CD4-positive, alpha-beta memory T cell (primary cell): Measurements from ENCODE around the gene SLC35F1. TPM values are rescaled to one million over a fixed set of nuclear protein-coding genes. Genes with fewer than 3 reads are reported as not detected.

Experiments used
- CTCF ChIA-PET: fragments of 350-600 bp; sonication (Branson Sonifier 250); formaldehyde crosslinking; loops from one replicate; lab custom pipeline; 2021; ENCODE audit warnings: inconsistent platforms; ENCODE audit not compliant: partially characterized antibody; lab: Charles Lee
- POLR2A ChIA-PET: fragments of 350-600 bp; sonication (Branson Sonifier 250); formaldehyde crosslinking; loops from one replicate; lab custom pipeline; 2021; ENCODE audit not compliant: partially characterized antibody; lab: Charles Lee
- DNase-seq, 5 donors: peaks; one replicate each; pipeline versions ENCODE4 v3.0.0 to v3.0.0-alpha.2; 2020 to 2022; ENCODE audit warnings: mixed read lengths in 1 of 5
- H3K27ac ChIP-seq: one replicate; pipeline ENCODE4 v1.7.0; 2013; ENCODE audit warnings: low read depth, low read length
- H3K27me3 ChIP-seq: 2 replicates; pipeline ENCODE4 v1.7.0; 2013; ENCODE audit warnings: mild to moderate bottlenecking, low read length, moderate library complexity; ENCODE audit not compliant: insufficient read depth
- H3K36me3 ChIP-seq: 2 replicates; pipeline ENCODE4 v1.7.0; 2013; ENCODE audit warnings: mild to moderate bottlenecking, low read length, moderate library complexity; ENCODE audit not compliant: insufficient read depth
- H3K4me1 ChIP-seq: 2 replicates; pipeline ENCODE4 v1.7.0; 2013; ENCODE audit warnings: mild to moderate bottlenecking, low read length, moderate library complexity; ENCODE audit not compliant: insufficient read depth
- H3K4me3 ChIP-seq, 2 donors: one replicate each; pipeline ENCODE4 v1.7.0; 2013; ENCODE audit warnings: low read length in 2 of 2, mild to moderate bottlenecking in 1 of 2
- H3K9me3 ChIP-seq, 2 donors: one replicate each; pipeline ENCODE4 v1.7.0; 2013; ENCODE audit warnings: low read length in 2 of 2, control low read depth in 1 of 2; ENCODE audit not compliant: control insufficient read depth in 1 of 2
- H3K27ac Mint-ChIP-seq, 7 donors: one replicate each; pipeline ENCODE4 v1.8.0; 2020 to 2021; ENCODE audit warnings: mixed read lengths in 7 of 7, mild to moderate bottlenecking in 6 of 7, inconsistent platforms in 3 of 7, moderate library complexity in 3 of 7
- H3K27me3 Mint-ChIP-seq, 2 donors: one replicate each; pipeline ENCODE4 v1.8.0; 2020 to 2021; ENCODE audit warnings: mixed read lengths in 2 of 2
- H3K36me3 Mint-ChIP-seq, 2 donors: one replicate each; pipeline ENCODE4 v1.8.0; 2020 to 2021; ENCODE audit warnings: mixed read lengths in 2 of 2, inconsistent platforms in 1 of 2, mild to moderate bottlenecking in 1 of 2
- H3K4me1 Mint-ChIP-seq, 4 donors: one replicate each; pipeline ENCODE4 v1.8.0; 2020 to 2021; ENCODE audit warnings: mixed read lengths in 4 of 4, mild to moderate bottlenecking in 1 of 4
- H3K4me3 Mint-ChIP-seq, 8 donors: one replicate each; pipeline ENCODE4 v1.8.0; 2020 to 2021; ENCODE audit warnings: mixed read lengths in 8 of 8, mild to moderate bottlenecking in 7 of 8, moderate library complexity in 6 of 8, inconsistent platforms in 3 of 8
- H3K9me3 Mint-ChIP-seq, 8 donors: one replicate each; pipeline ENCODE4 v1.8.0; 2020 to 2021; ENCODE audit warnings: mixed read lengths in 8 of 8, mild to moderate bottlenecking in 5 of 8, inconsistent platforms in 3 of 8, moderate library complexity in 1 of 8
- intact Hi-C: fragments of 100-400 bp; cut with micrococcal nuclease; formaldehyde crosslinking; loops from one replicate; pipeline ENCODE4 v1.15.1; 2023
- polyA plus RNA-seq, 2 donors: library from polyadenylated mRNA; unstranded; fragments of 300-500 nt; fragmentation: Illumina TruSeq; gene quantifications; one replicate each; pipeline ENCODE4 v1.2.3, GENCODE V29; 2021
- total RNA-seq, 2 experiments: library from RNA; stranded (reverse); gene quantifications; one replicate each; pipeline ENCODE4 v1.2.3, GENCODE V29; 2021

Gene SLC35F1
- total and polyA plus RNA-seq, 4 experiments from 2014 or later = not detected

- H3K4me3 ChIP-seq = no peak overlapping the region
- DNase-seq = peak in 1 of 5 donors; percentile 1
- peak overlapping the region in 5 of 7 donors; percentile 7 to 73 (median 33) for H3K27ac Mint-ChIP-seq
These were observed 279.9 kb downstream of the SLC35F1 start for GRCh38 chr6:118186672-118187567.

GRCh38 chr6:118187568-118188164 lies 280.6 kb downstream of the SLC35F1 start:
- peak overlapping the region; percentile 22 to 69 (median 66) for H3K4me3 Mint-ChIP-seq
- no peaks in the 10 kb centered on the region for H3K27me3 ChIP-seq
- ChIA-PET CTCF (no interaction called here), POLR2A (no interaction called here)
- peaks cover 0 to 2% of the 10 kb centered on the region in 2 donors for H3K27me3 Mint-ChIP-seq
- peak overlapping the region in 4 of 7 donors; percentile 7 to 73 (median 24) for H3K27ac Mint-ChIP-seq
- H3K4me1 ChIP-seq = peaks cover 3% of the 10 kb centered on the region
- no peak overlapping the region for H3K27ac ChIP-seq
- no peak overlapping the region for H3K4me3 ChIP-seq
- no peaks in the 10 kb centered on the region for H3K9me3 Mint-ChIP-seq
- H3K4me1 Mint-ChIP-seq = peaks cover 7 to 13% (median 9%) of the 10 kb centered on the region in 4 donors
- no peak for DNase-seq
- intact Hi-C loops = no loop called here
- no peaks in the 10 kb centered on the region for H3K36me3 Mint-ChIP-seq
- H3K9me3 ChIP-seq = no peaks in the 10 kb centered on the region
- H3K36me3 ChIP-seq = no peaks in the 10 kb centered on the region

More at GRCh38 chr6:118186672-118187567, 279.9 kb downstream of the SLC35F1 start:
- no peaks in the 10 kb centered on the region for H3K36me3 ChIP-seq
- Mint-ChIP-seq H3K4me1 (peaks cover 7 to 13% (median 9%) of the 10 kb centered on the region in 4 donors), H3K9me3 (no peaks in the 10 kb centered on the region), H3K4me3 (peak overlapping the region; percentile 22 to 69 (median 66)), H3K27me3 (peaks cover 0 to 2% of the 10 kb centered on the region in 2 donors), H3K36me3 (no peaks in the 10 kb centered on the region)
- H3K27me3 ChIP-seq = no peaks in the 10 kb centered on the region
- H3K27ac ChIP-seq = no peak overlapping the region
- intact Hi-C loops = no loop called here
- CTCF ChIA-PET = no interaction called here
- H3K4me1 ChIP-seq = peaks cover 3% of the 10 kb centered on the region
- POLR2A ChIA-PET = no interaction called here
- H3K9me3 ChIP-seq = no peaks in the 10 kb centered on the region

GRCh38 chr6:118188561-118188960 lies 281.5 kb downstream of the SLC35F1 start:
- no peak overlapping the region for H3K27ac Mint-ChIP-seq
- H3K9me3 ChIP-seq = no peaks in the 10 kb centered on the region
- H3K4me1 ChIP-seq = peaks cover 3% of the 10 kb centered on the region
- H3K4me3 ChIP-seq = no peak overlapping the region
- no peaks in the 10 kb centered on the region for H3K36me3 Mint-ChIP-seq
- intact Hi-C loops = no loop called here
- ChIA-PET CTCF (no interaction called here), POLR2A (no interaction called here)
- peaks cover 7 to 13% (median 9%) of the 10 kb centered on the region in 4 donors for H3K4me1 Mint-ChIP-seq
- H3K27me3 ChIP-seq = no peaks in the 10 kb centered on the region
- H3K36me3 ChIP-seq = no peaks in the 10 kb centered on the region
- H3K9me3 Mint-ChIP-seq = no peaks in the 10 kb centered on the region
- H3K27ac ChIP-seq = no peak overlapping the region
- no peak overlapping the region for H3K4me3 Mint-ChIP-seq
- DNase-seq = no peak
- no peaks in the 10 kb centered on the region for H3K27me3 Mint-ChIP-seq

- CTCF ChIA-PET = no interaction called here
- H3K27me3 ChIP-seq = no peaks in the 10 kb centered on the region
- H3K27me3 Mint-ChIP-seq = peaks cover 0 to 4% of the 10 kb centered on the region in 2 donors
- no peak for DNase-seq
- H3K36me3 Mint-ChIP-seq = no peaks in the 10 kb centered on the region
- H3K9me3 ChIP-seq = no peaks in the 10 kb centered on the region
- H3K36me3 ChIP-seq = no peaks in the 10 kb centered on the region
- H3K27ac ChIP-seq = no peak overlapping the region
- no peaks in the 10 kb centered on the region for H3K9me3 Mint-ChIP-seq
- intact Hi-C loops = no loop called here
- no peaks in the 10 kb centered on the region for H3K4me1 Mint-ChIP-seq
- no peaks in the 10 kb centered on the region for H3K4me1 ChIP-seq
- POLR2A ChIA-PET = no interaction called here
- no peak overlapping the region for H3K4me3 Mint-ChIP-seq
- H3K27ac Mint-ChIP-seq = no peak overlapping the region
- H3K4me3 ChIP-seq = no peak overlapping the region
These were observed 290.5 kb downstream of the SLC35F1 start for GRCh38 chr6:118197539-118197938.

GRCh38 chr6:118198746-118199145 lies 291.7 kb downstream of the SLC35F1 start:
- H3K4me3 ChIP-seq = no peak overlapping the region
- CTCF ChIA-PET = no interaction called here
- H3K27ac ChIP-seq = no peak overlapping the region
- no peaks in the 10 kb centered on the region for H3K36me3 ChIP-seq
- POLR2A ChIA-PET = no interaction called here
- no peaks in the 10 kb centered on the region for H3K27me3 ChIP-seq
- DNase-seq = no peak
- Mint-ChIP-seq H3K27ac (no peak overlapping the region), H3K27me3 (peaks cover 0 to 4% of the 10 kb centered on the region in 2 donors), H3K4me1 (no peaks in the 10 kb centered on the region), H3K4me3 (no peak overlapping the region), H3K36me3 (no peaks in the 10 kb centered on the region), H3K9me3 (peaks cover 0 to under 1% (median 0%) of the 10 kb centered on the region in 8 donors)
- H3K4me1 ChIP-seq = no peaks in the 10 kb centered on the region
- intact Hi-C loops = no loop called here
- H3K9me3 ChIP-seq = no peaks in the 10 kb centered on the region

GRCh38 chr6:118200160-118200559 lies 293.1 kb downstream of the SLC35F1 start:
- no peaks in the 10 kb centered on the region for H3K9me3 ChIP-seq
- no peaks in the 10 kb centered on the region for H3K36me3 ChIP-seq
- no peak for DNase-seq
- no peaks in the 10 kb centered on the region for H3K27me3 ChIP-seq
- peaks cover 0 to 3% (median 0%) of the 10 kb centered on the region in 8 donors for H3K9me3 Mint-ChIP-seq
- H3K4me3 ChIP-seq = no peak overlapping the region
- H3K36me3 Mint-ChIP-seq = no peaks in the 10 kb centered on the region
- H3K4me3 Mint-ChIP-seq = no peak overlapping the region
- no peaks in the 10 kb centered on the region for H3K4me1 ChIP-seq
- H3K27me3 Mint-ChIP-seq = peaks cover 0 to 6% of the 10 kb centered on the region in 2 donors
- no peak overlapping the region for H3K27ac ChIP-seq
- no peaks in the 10 kb centered on the region for H3K4me1 Mint-ChIP-seq
- ChIA-PET CTCF (no interaction called here), POLR2A (no interaction called here)
- intact Hi-C loops = no loop called here
- H3K27ac Mint-ChIP-seq = no peak overlapping the region

- Histone ChIP-seq H3K36me3 (no peaks in the 10 kb centered on the region), H3K9me3 (no peaks in the 10 kb centered on the region), H3K4me1 (no peaks in the 10 kb centered on the region), H3K27me3 (no peaks in the 10 kb centered on the region), H3K4me3 (no peak overlapping the region), H3K27ac (no peak overlapping the region)
- Mint-ChIP-seq H3K4me3 (no peak overlapping the region), H3K9me3 (peaks cover 0 to 3% (median 0%) of the 10 kb centered on the region in 8 donors), H3K4me1 (no peaks in the 10 kb centered on the region), H3K27ac (no peak overlapping the region), H3K27me3 (peaks cover 0 to 4% of the 10 kb centered on the region in 2 donors), H3K36me3 (no peaks in the 10 kb centered on the region)
- intact Hi-C loops = no loop called here
- POLR2A ChIA-PET = no interaction called here
- no peak for DNase-seq
- CTCF ChIA-PET = no interaction called here
These were observed 295.5 kb downstream of the SLC35F1 start for GRCh38 chr6:118202517-118202916.
